GM23248 (cell line): ENCODE measurements around the gene OVCH1. TPM values are rescaled to one million over a fixed set of nuclear protein-coding genes. Genes with fewer than 3 reads are reported as not detected.

Source experiments
- DNase-seq: peaks from one replicate; pipeline ENCODE4 v3.0.0-alpha.2; 2015
- H2AFZ ChIP-seq: fragments of 200-600 bp; sonication (generic); 2 replicates; pipeline ENCODE4 v1.6.1; 2016; ENCODE audit warnings: antibody characterized with exemption
- H3F3A ChIP-seq: fragments of 200-600 bp; sonication (generic); 2 replicates; pipeline ENCODE4 v1.6.1; 2016; ENCODE audit warnings: mild to moderate bottlenecking, antibody characterized with exemption, mixed run types; ENCODE audit not compliant: insufficient read depth
- H3K27ac ChIP-seq: fragments of 200-600 bp; sonication (generic); 2 replicates; pipeline ENCODE4 v1.5.1; 2016; ENCODE audit warnings: mild to moderate bottlenecking
- H3K27me3 ChIP-seq: fragments of 200-600 bp; sonication (generic); replicated peaks from 2 replicates; pipeline ENCODE4 v1.6.1; 2016; ENCODE audit warnings: mild to moderate bottlenecking; ENCODE audit not compliant: insufficient read depth
- H3K36me3 ChIP-seq: fragments of 200-600 bp; sonication (generic); 2 replicates; pipeline ENCODE4 v1.6.1; 2016; ENCODE audit warnings: low read depth, mild to moderate bottlenecking
- H3K4me1 ChIP-seq: fragments of 200-600 bp; sonication (generic); 2 replicates; pipeline ENCODE4 v1.6.1; 2016; ENCODE audit warnings: mild to moderate bottlenecking; ENCODE audit not compliant: insufficient read depth
- H3K4me2 ChIP-seq: fragments of 200-600 bp; sonication (generic); one replicate; pipeline ENCODE4 v1.6.1; 2016; ENCODE audit warnings: mild to moderate bottlenecking; ENCODE audit not compliant: unreplicated experiment
- H3K4me3 ChIP-seq: fragments of 200-600 bp; sonication (generic); 2 replicates; pipeline ENCODE4 v1.5.1; 2016; ENCODE audit warnings: mild to moderate bottlenecking
- H3K79me2 ChIP-seq: fragments of 200-600 bp; sonication (generic); 2 replicates; pipeline ENCODE4 v1.6.1; 2016; ENCODE audit warnings: mild to moderate bottlenecking; ENCODE audit not compliant: insufficient read depth
- H3K9ac ChIP-seq: fragments of 200-600 bp; sonication (generic); 2 replicates; pipeline ENCODE4 v1.6.1; 2016; ENCODE audit warnings: mild to moderate bottlenecking
- H3K9me2 ChIP-seq: fragments of 200-600 bp; sonication (generic); 2 replicates; pipeline ENCODE4 v1.6.1; 2016; ENCODE audit warnings: mixed run types, mild to moderate bottlenecking, moderate library complexity; ENCODE audit not compliant: insufficient read depth
- H3K9me3 ChIP-seq: fragments of 200-600 bp; sonication (generic); one replicate; pipeline ENCODE4 v1.6.1; 2017; ENCODE audit warnings: low read depth
- H4K20me1 ChIP-seq: fragments of 200-600 bp; sonication (generic); 2 replicates; pipeline ENCODE4 v1.6.0; 2016; ENCODE audit not compliant: insufficient read depth
- EZH2 ChIP-seq: fragments of 200-600 bp; sonication (generic); IDR thresholded peaks from 2 replicates; pipeline ENCODE4 v1.6.1; 2018; ENCODE audit warnings: antibody characterized with exemption, mild to moderate bottlenecking; ENCODE audit not compliant: insufficient read depth, poor library complexity, severe bottlenecking
- EZH2phosphoT487 ChIP-seq: fragments of 200-600 bp; sonication (generic); IDR thresholded peaks from 2 replicates; pipeline ENCODE4 v1.6.1; 2018; ENCODE audit warnings: antibody characterized with exemption, moderate library complexity, mild to moderate bottlenecking, low read depth; ENCODE audit not compliant: insufficient read depth
- WGBS, 2 experiments: methylation state at CpG; one replicate each; pipeline ENCODE4 v1.1.6; 2015 to 2017; ENCODE audit warnings: low lambda C conversion rate in 2 of 2, low coverage in 1 of 2; ENCODE audit errors: missing lambda C conversion rate in 2 of 2; 5-methylcytosine and 5-hydroxymethylcytosine counted together
- in situ Hi-C: fragments of 300-500 bp; cut with MboI; formaldehyde crosslinking; loops from 2 replicates; pipeline ENCODE4 v1.15.0; 2020
- polyA plus RNA-seq: library from polyadenylated mRNA; unstranded; fragments of >200 nt; fragmentation: Nextera tagmentation; extraction: Ambion mirVana; gene quantifications from 2 replicates; pipeline ENCODE4 v1.2.1, GENCODE V29; 2016
- total RNA-seq: library from RNA; depleted of rRNA; stranded (reverse); fragments of >200 nt; shearing (Covaris generic); gene quantifications from 2 replicates; pipeline ENCODE4 v1.2.3, GENCODE V29; 2014; rRNA removed

OVCH1 gene
- 0.13 TPM in 1 of 2 replicates, not detected in the other for total RNA-seq
- polyA plus RNA-seq: not detected in 2 replicates

DNA sequence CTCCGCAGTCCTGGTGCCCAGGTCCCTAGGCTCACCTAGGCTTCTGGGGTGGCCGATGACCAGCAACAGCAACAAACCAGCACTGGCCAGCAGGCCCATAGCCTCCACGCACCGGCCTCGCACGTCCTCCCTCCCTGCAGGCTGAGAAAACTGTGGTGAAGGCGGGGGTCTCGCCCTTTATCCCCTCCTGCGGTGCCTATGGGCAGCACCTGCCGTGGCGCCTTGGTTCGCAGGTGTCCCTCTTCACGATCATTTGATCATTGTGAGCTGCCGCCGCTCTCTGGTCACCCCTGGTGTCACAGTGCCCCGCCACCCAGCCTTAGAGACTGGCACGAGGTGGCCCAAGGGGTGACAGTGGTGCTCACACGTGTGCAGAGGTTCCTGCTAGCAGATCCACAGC, at the start of gene OVCH1:
OVCH1 (minus strand) TSS at position 99 of the 400 bp plus-strand sequence; CDS start at position 99, 0 bp downstream.
- Histone ChIP-seq H3K27me3 (no peaks in the 10 kb centered on the region), H3K36me3 (no peaks in the 10 kb centered on the region), H3K4me3 (no peak within 1 kb of the TSS), H2AFZ (no peak within 1 kb of the TSS), H3K27ac (no peak within 1 kb of the TSS), H3K9ac (no peak within 1 kb of the TSS), H3K9me2 (no peaks in the 10 kb centered on the region), H3K79me2 (no peaks in the 10 kb centered on the region), H3K4me2 (no peak within 1 kb of the TSS), H4K20me1 (no peaks in the 10 kb centered on the region), H3F3A (no peaks in the 10 kb centered on the region), H3K9me3 (no peaks in the 10 kb centered on the region), H3K4me1 (no peaks in the 10 kb centered on the region)
- no peak for TF ChIP-seq EZH2
- no peak for TF ChIP-seq EZH2phosphoT487
- DNase-seq: no peak
- in situ Hi-C loops: no loop called here
- WGBS, 2 experiments: 83 to 85% methylated on average over 18 of the region's 18 CpGs

DNA sequence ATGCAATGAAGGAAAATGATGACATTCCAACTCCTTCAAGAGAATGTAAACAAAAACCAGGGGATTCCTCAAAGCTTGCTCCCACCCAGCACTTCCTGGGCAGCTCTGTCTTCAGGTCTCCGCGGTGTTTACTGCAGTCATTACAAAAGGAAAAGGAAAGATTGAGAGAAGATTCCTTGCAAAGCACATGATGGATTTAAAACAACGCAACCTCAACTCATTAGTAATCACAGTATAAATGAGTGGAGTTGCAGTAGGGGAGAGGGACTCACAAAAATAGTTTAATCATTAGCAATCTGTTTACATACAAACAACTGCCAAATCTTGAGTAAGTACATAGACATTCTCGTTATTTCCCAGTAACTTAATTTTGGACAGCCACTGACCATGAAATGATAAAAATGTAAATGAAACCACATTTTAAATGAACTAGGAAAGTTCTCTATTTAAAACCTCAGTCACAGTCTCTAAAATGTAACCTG, 49.7 kb upstream of the OVCH1 start:
- DNase-seq: peak; percentile 72

DNA sequence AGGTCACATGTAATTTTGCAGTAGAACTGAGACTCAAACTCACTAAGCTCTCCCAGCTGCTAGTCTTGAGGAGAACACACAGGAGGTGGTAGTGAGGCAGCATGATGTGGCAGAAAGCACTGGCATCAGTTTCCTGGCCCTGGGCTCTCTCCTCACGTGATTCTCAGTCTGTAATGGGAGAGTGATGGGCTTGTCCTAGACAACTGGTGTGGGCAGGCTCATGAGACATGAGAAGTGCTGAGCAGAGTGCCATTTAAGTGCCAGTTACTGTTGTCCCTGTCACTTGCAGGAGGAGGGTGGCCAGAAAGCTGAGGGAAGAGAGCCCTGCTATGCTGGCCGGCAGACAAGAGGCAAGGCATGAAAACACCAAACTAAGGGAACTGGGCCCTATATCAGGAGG, 48.5 kb upstream of the OVCH1 start:
- Histone ChIP-seq H3K9me2 (no peaks in the 10 kb centered on the region), H3K4me1 (peaks cover 31% of the 10 kb centered on the region), H3K9ac (no peak overlapping the region), H3K4me3 (no peak overlapping the region), H3K4me2 (no peak overlapping the region), H3K79me2 (no peaks in the 10 kb centered on the region), H2AFZ (no peak overlapping the region), H3K36me3 (no peaks in the 10 kb centered on the region), H3K27ac (no peak overlapping the region), H4K20me1 (no peaks in the 10 kb centered on the region), H3K27me3 (no peaks in the 10 kb centered on the region), H3K9me3 (no peaks in the 10 kb centered on the region), H3F3A (peaks cover 17% of the 10 kb centered on the region; the same call in 1 of the 2 replicates)
- WGBS, 2 experiments: 28 to 46% methylated on average over 2 of the region's 2 CpGs
- DNase-seq: no peak
- in situ Hi-C loops: loop anchor here (25.0 kb wide), 1 partner anchor 1266 kb away; no protein-coding TSS in a partner anchor
- no peak for TF ChIP-seq EZH2
- no peak for TF ChIP-seq EZH2phosphoT487

More for the DNA sequence above, 49.7 kb upstream of the OVCH1 start:
- H3K4me3 ChIP-seq: peak overlapping the region; percentile 15
- no peaks in the 10 kb centered on the region for H4K20me1 ChIP-seq
- H3K4me1 ChIP-seq: peaks cover 31% of the 10 kb centered on the region
- H3F3A ChIP-seq: peaks cover 17% of the 10 kb centered on the region; the same call in 1 of the 2 replicates
- in situ Hi-C loops: loop anchor here (25.0 kb wide), 1 partner anchor 1265 kb away; no protein-coding TSS in a partner anchor
- H3K4me2 ChIP-seq: peak overlapping the region; percentile 58
- no peaks in the 10 kb centered on the region for H3K27me3 ChIP-seq
- H3K9me3 ChIP-seq: no peaks in the 10 kb centered on the region
- no peaks in the 10 kb centered on the region for H3K36me3 ChIP-seq
- H2AFZ ChIP-seq: 0 out of 2 replicates have a peak overlapping the region, but pooled peaks have one; percentile 30
- peak overlapping the region; percentile 31 for H3K27ac ChIP-seq
- 0 out of 2 replicates have a peak overlapping the region, but pooled peaks have one; percentile 10 for H3K9ac ChIP-seq
- no peaks in the 10 kb centered on the region for H3K79me2 ChIP-seq
- no peaks in the 10 kb centered on the region for H3K9me2 ChIP-seq
- TF ChIP-seq EZH2 (no peak), EZH2phosphoT487 (no peak)
- 2 to 6% methylated on average over 4 of the region's 4 CpGs for WGBS, 2 experiments

GRCh38 chr12:29545102-29545467, 47.6 kb upstream of the OVCH1 start:
- no peak for DNase-seq
- in situ Hi-C loops: loop anchor here (25.0 kb wide), 1 partner anchor 1267 kb away; no protein-coding TSS in a partner anchor

More at GRCh38 chr12:29545102-29545467, 47.6 kb upstream of the OVCH1 start:
- H2AFZ ChIP-seq: no peak overlapping the region
- no peaks in the 10 kb centered on the region for H3K9me2 ChIP-seq
- H3K27ac ChIP-seq: no peak overlapping the region
- H3K4me1 ChIP-seq: peaks cover 31% of the 10 kb centered on the region
- no peaks in the 10 kb centered on the region for H3K27me3 ChIP-seq
- no peak overlapping the region for H3K9ac ChIP-seq
- H3F3A ChIP-seq: peaks cover 17% of the 10 kb centered on the region; the same call in 1 of the 2 replicates
- H3K36me3 ChIP-seq: no peaks in the 10 kb centered on the region
- no peaks in the 10 kb centered on the region for H3K79me2 ChIP-seq
- H3K4me3 ChIP-seq: no peak overlapping the region
- no peaks in the 10 kb centered on the region for H3K9me3 ChIP-seq
- WGBS, 2 experiments: 92 to 95% methylated on average over 4 of the region's 4 CpGs
- TF ChIP-seq EZH2phosphoT487 (no peak), EZH2 (no peak)
- H4K20me1 ChIP-seq: no peaks in the 10 kb centered on the region
- no peak overlapping the region for H3K4me2 ChIP-seq
